Endothelial cell of umbilical vein (primary cell): ENCODE measurements around the gene FRMD4A.

ENCODE experiments used
- EZH2 ChIP-seq: IDR thresholded peaks from 2 replicates; pipeline ENCODE4 v1.6.1; 2012; ENCODE audit warnings: borderline replicate concordance, low read depth, mild to moderate bottlenecking, moderate library complexity, low read length, inconsistent platforms; ENCODE audit not compliant: severe bottlenecking
- TF ChIP-seq, protein P1 (sequence below), 2 donors: IDR thresholded peaks; 1 replicate in 1 of 2; 2 replicates in 1 of 2; pipeline ENCODE4 v1.5.1; 2011; ENCODE audit warnings: low read length in 2 of 2, mild to moderate bottlenecking in 2 of 2, moderate library complexity in 2 of 2, control low read depth in 1 of 2, inconsistent platforms in 1 of 2, low read depth in 1 of 2; ENCODE audit not compliant: insufficient read depth in 1 of 2; ENCODE audit errors: extremely low read depth in 1 of 2

DNA sequence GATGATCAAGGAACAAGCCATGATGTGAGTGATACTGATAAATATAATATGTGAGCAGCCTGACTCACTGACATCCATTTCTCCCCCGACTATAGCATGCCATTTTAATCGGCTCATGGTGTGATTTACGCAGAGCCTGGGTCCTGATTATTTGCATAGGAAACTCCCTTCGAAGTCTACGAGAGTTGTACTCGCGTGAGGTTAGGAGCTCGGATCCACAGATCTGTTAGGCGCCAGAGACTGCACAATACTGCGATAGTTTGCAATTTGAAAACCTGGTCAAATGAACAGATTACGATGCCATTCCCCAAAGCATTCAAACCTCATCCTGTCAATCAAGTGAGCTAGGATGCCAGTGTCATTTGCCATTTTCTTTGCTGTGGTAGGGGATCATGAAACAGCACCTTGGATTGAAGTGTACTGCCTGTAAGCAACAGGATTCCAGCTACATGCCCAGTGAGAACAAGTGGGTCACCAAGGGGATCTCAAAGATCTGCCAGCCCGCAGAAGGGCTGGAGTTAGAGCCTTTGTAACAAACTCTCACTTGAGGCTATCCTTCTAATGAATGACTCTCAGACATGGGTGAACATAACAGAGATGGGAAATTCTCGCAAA lies 158.3 kb downstream of the FRMD4A start:
- TF ChIP-seq, protein P1, sequence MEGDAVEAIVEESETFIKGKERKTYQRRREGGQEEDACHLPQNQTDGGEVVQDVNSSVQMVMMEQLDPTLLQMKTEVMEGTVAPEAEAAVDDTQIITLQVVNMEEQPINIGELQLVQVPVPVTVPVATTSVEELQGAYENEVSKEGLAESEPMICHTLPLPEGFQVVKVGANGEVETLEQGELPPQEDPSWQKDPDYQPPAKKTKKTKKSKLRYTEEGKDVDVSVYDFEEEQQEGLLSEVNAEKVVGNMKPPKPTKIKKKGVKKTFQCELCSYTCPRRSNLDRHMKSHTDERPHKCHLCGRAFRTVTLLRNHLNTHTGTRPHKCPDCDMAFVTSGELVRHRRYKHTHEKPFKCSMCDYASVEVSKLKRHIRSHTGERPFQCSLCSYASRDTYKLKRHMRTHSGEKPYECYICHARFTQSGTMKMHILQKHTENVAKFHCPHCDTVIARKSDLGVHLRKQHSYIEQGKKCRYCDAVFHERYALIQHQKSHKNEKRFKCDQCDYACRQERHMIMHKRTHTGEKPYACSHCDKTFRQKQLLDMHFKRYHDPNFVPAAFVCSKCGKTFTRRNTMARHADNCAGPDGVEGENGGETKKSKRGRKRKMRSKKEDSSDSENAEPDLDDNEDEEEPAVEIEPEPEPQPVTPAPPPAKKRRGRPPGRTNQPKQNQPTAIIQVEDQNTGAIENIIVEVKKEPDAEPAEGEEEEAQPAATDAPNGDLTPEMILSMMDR (IDR thresholded peaks at IDR 0.05; ENCODE audit: extremely low read depth in 1 of 2, insufficient read depth in 1 of 2, low read depth in 1 of 2, low read length in 2 of 2): no peak
- no peak for TF ChIP-seq EZH2
